Measurements from ENCODE around the gene WWOX. TPM values are rescaled to one million over a fixed set of nuclear protein-coding genes. Genes with fewer than 3 reads are reported as not detected.

The WWOX gene
- polyA plus RNA-seq, 1 donor from 2014 or later, result 25.6 TPM

- H3K4me2 ChIP-seq (ENCODE audit: low read length), result no peak overlapping the region
- no peak overlapping the region for H3K9ac ChIP-seq (ENCODE audit: low read length)
- H3K27me3 ChIP-seq (ENCODE audit: insufficient read depth, low read depth, low read length), result no peaks in the 10 kb centered on the region
- H4K20me1 ChIP-seq (ENCODE audit: insufficient read depth), result no peaks in the 10 kb centered on the region
- H3K4me3 ChIP-seq (ENCODE audit: low read length), result no peak overlapping the region
- H3K9me3 ChIP-seq (ENCODE audit: low read length), result no peaks in the 10 kb centered on the region
- no peaks in the 10 kb centered on the region for H3K36me3 ChIP-seq (ENCODE audit: insufficient read depth, low read length)
- no peaks in the 10 kb centered on the region for H3K9me2 ChIP-seq (ENCODE audit: insufficient read depth, low read length)
- no peak for TF ChIP-seq POLR2AphosphoS5 (IDR thresholded peaks at IDR 0.05)
- no peak for TF ChIP-seq CTCF (IDR thresholded peaks at IDR 0.05; ENCODE audit: poor library complexity, severe bottlenecking)
- no peak for TF ChIP-seq EP300 (conservative IDR thresholded peaks at IDR 0.05; ENCODE audit: poor library complexity, severe bottlenecking)
- TF ChIP-seq EZH2 (IDR thresholded peaks at IDR 0.05; ENCODE audit: borderline replicate concordance, insufficient read depth, low read length, poor library complexity, severe bottlenecking), result no peak
- no peaks in the 10 kb centered on the region for H3F3A ChIP-seq (ENCODE audit: insufficient read depth, low read length, poor library complexity, severe bottlenecking)
- no peak overlapping the region for H3K27ac ChIP-seq (ENCODE audit: low read length)
- no peaks in the 10 kb centered on the region for H3K79me2 ChIP-seq (replicated peaks; ENCODE audit: insufficient read depth, low read length)
- H2AFZ ChIP-seq (ENCODE audit: low read depth, low read length), result no peak overlapping the region
These were observed 9.0 kb downstream of the WWOX start for GRCh38 chr16:78108451-78108850.

GRCh38 chr16:78113258-78113657, 13.8 kb downstream of the WWOX start:
- Histone ChIP-seq H4K20me1 (ENCODE audit: insufficient read depth) (no peaks in the 10 kb centered on the region), H3K79me2 (replicated peaks; ENCODE audit: insufficient read depth, low read length) (no peaks in the 10 kb centered on the region), H3K27ac (ENCODE audit: low read length) (no peak overlapping the region), H3K9me3 (ENCODE audit: low read length) (no peaks in the 10 kb centered on the region), H2AFZ (ENCODE audit: low read depth, low read length) (no peak overlapping the region), H3K9me2 (ENCODE audit: insufficient read depth, low read length) (no peaks in the 10 kb centered on the region), H3K4me2 (ENCODE audit: low read length) (no peak overlapping the region), H3K27me3 (ENCODE audit: insufficient read depth, low read depth, low read length) (no peaks in the 10 kb centered on the region), H3K36me3 (ENCODE audit: insufficient read depth, low read length) (no peaks in the 10 kb centered on the region), H3F3A (ENCODE audit: insufficient read depth, low read length, poor library complexity, severe bottlenecking) (no peaks in the 10 kb centered on the region), H3K9ac (ENCODE audit: low read length) (no peak overlapping the region), H3K4me3 (ENCODE audit: low read length) (no peak overlapping the region)
- TF ChIP-seq RAD21 (conservative IDR thresholded peaks at IDR 0.05), result no peak
- TF ChIP-seq MXI1 (conservative IDR thresholded peaks at IDR 0.05; ENCODE audit: poor library complexity, severe bottlenecking), result no peak
- no peak for TF ChIP-seq SMC3 (conservative IDR thresholded peaks at IDR 0.05; ENCODE audit: poor library complexity)
- no peak for TF ChIP-seq EZH2 (IDR thresholded peaks at IDR 0.05; ENCODE audit: borderline replicate concordance, insufficient read depth, low read length, poor library complexity, severe bottlenecking)
- TF ChIP-seq REST (IDR thresholded peaks at IDR 0.05; ENCODE audit: borderline replicate concordance), result no peak
- TF ChIP-seq CTCF (IDR thresholded peaks at IDR 0.05; ENCODE audit: poor library complexity, severe bottlenecking), result no peak
- TF ChIP-seq EP300 (conservative IDR thresholded peaks at IDR 0.05; ENCODE audit: poor library complexity, severe bottlenecking), result no peak
- no peak for TF ChIP-seq POLR2AphosphoS5 (IDR thresholded peaks at IDR 0.05)
- no peak for TF ChIP-seq TAF1 (IDR thresholded peaks at IDR 0.05; ENCODE audit: low read depth)

Data from neural cell (in vitro differentiated cells).